Coronary artery (tissue), 2 donors: ENCODE data around the gene MICAL3.

ENCODE experiments used
- DNase-seq: peaks from one replicate; pipeline ENCODE4 v3.0.0-alpha.2; 2017; ENCODE audit warnings: low spot score
- H3K27ac ChIP-seq, 2 donors: fragments of 200-600 bp; sonication (generic); one replicate each; pipeline ENCODE4 v1.5.1; 2016 to 2019
- H3K4me3 ChIP-seq: fragments of 200-600 bp; sonication (generic); 2 replicates; pipeline ENCODE4 v1.5.1; 2016; ENCODE audit warnings: mild to moderate bottlenecking, moderate library complexity
- CTCF ChIP-seq: fragments of 200-600 bp; sonication (generic); IDR thresholded peaks from one replicate; pipeline ENCODE4 v1.5.1; 2019; ENCODE audit warnings: antibody characterized with exemption

The MICAL3 gene

DNA sequence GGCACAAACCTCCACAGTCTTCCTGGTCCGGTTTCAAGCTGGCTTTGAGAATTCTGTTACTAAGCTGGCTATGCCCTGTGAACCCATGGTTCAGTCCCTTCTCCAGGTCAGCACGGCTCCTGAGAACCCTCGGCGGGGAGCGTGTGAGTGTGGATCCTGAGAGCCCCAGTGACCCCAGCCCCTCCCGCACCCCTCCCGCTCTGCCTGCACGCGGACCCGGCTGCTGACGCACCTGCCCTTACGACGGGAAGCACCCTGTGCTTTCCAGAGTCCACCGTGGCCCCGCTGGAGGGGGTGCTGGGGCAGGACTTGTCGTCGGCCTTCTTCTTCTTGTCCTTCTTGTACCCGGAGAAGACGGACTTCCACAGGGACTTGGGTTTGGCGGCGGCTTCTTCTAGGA is 207.3 kb downstream of the MICAL3 start:
- H3K27ac ChIP-seq: no peak overlapping the region

GRCh38 chr22:17816649-17817048 is 207.7 kb downstream of the MICAL3 start:
- no peak for TF ChIP-seq CTCF
- no peak for DNase-seq
- Histone ChIP-seq H3K4me3 (no peak overlapping the region), H3K27ac (no peak overlapping the region)

More for the DNA sequence above, 207.3 kb downstream of the MICAL3 start:
- DNase-seq: no peak
- no peak for TF ChIP-seq CTCF
- H3K4me3 ChIP-seq: no peak overlapping the region

DNA sequence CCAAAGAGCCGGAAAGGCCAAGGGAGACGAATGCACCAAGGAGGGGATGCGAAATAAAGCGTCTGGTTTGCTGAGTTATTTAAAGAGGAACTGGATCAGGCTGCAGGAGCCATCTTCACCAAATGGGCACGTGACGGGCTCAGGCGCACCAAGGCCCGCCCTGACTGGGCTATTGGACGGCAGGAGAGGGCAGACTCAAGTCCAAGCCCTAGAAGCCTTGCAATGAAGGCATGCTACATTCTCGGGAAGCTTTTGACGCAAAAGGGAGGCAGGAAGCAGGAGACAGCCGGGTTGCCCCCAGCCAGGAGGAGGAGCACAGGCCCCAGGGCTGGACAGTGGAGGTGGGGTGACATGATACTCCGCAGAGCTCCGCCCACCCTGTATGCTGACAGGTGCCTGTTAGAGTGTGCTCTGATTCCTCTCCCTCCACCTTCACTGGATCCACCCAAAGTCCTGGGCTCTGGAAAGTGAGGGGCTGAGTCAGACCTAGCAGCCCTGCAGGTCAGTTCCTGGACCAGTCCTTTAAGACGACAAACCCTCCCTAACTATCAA is 208.6 kb downstream of the MICAL3 start:
- Histone ChIP-seq H3K4me3 (no peak overlapping the region), H3K27ac (no peak overlapping the region)
- no peak for TF ChIP-seq CTCF
- DNase-seq: no peak

DNA sequence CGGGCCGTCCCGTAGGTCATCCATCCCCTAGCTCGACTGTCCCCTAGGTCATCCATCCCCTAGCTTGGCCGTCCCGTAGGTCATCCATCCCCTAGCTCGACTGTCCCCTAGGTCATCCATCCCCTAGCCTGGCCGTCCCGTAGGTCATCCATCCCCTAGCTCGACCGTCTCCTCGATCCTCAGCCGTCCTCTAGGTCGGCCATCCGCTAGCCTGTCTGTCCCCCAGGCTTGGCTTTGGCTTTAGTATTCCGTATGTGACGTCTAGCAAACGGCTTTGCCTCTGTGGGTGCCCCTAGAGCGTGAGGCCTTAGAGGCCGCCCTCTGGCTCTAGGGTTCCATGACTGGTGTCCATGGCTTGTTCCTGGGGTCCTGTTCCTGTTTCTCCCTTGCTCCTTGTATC is 209.5 kb downstream of the MICAL3 start:
- Histone ChIP-seq H3K27ac (no peak overlapping the region), H3K4me3 (no peak overlapping the region)
- no peak for DNase-seq
- TF ChIP-seq CTCF: no peak

- H3K4me3 ChIP-seq: no peak overlapping the region
- no peak for TF ChIP-seq CTCF
- no peak for DNase-seq
- no peak overlapping the region for H3K27ac ChIP-seq
Observed at GRCh38 chr22:17814084-17814483, 210.3 kb downstream of the MICAL3 start.

GRCh38 chr22:17811119-17811518 is 213.2 kb downstream of the MICAL3 start:
- H3K4me3 ChIP-seq: no peak overlapping the region
- TF ChIP-seq CTCF: no peak
- H3K27ac ChIP-seq: no peak overlapping the region
- DNase-seq: no peak

DNA sequence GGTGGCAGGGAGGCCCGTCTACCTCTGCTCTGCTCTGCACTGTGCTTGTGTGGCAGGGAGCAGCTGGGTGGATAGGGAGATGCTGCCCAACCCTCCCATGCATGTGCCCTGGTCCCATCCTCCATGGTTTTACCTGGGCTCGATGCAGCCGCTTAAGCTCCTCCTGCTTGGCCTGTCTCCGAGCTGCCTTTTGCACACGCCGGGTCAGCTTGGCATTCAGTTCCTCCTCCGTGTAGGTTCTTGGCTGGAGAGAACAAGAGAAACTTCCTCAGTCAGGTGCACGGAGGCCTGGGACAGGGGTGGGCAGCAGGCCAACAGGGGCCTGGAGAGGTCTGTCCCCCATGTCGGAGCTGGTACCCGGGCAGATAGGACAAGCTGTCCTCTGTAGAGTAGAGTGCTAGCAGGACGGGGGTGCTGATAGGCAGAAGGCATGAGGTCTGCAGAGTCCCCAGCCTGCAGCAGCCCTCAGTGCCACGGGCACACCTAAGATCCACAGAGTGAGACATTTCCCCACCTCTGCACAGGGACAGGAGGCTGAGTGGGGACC is 213.7 kb downstream of the MICAL3 start:
- Histone ChIP-seq H3K27ac (no peak overlapping the region), H3K4me3 (no peak overlapping the region)
- no peak for TF ChIP-seq CTCF
- no peak for DNase-seq
